KOPT-K1 (cell line): ENCODE measurements around the gene FCRLB.
"Not testable (repeated sequence)": the region's sequence is repeated elsewhere in the genome, so short reads cannot be mapped to it uniquely, and the experiment has no call there.

ENCODE experiments used
- H3K27ac ChIP-seq: fragments of 200-600 bp; sonication (generic); 2 replicates; pipeline ENCODE4 v1.5.1; 2016; ENCODE audit warnings: antibody characterized with exemption, mild to moderate bottlenecking, low read depth, low read length; ENCODE audit not compliant: poor library complexity, severe bottlenecking
- H3K36me3 ChIP-seq: fragments of 200-600 bp; sonication (generic); 2 replicates; pipeline ENCODE4 v1.5.1; 2017; ENCODE audit warnings: antibody characterized with exemption, mild to moderate bottlenecking, low read length, moderate library complexity; ENCODE audit not compliant: insufficient read depth
- H3K9me3 ChIP-seq: fragments of 200-600 bp; sonication (generic); 2 replicates; pipeline ENCODE4 v1.5.1; 2017; ENCODE audit warnings: antibody characterized with exemption, low read length, mild to moderate bottlenecking; ENCODE audit not compliant: insufficient read depth, poor library complexity, severe bottlenecking

FCRLB gene

GRCh38 chr1:161706482-161707347, 14.6 kb upstream of the FCRLB start, which contains the start of gene FCRLA:
FCRLA (plus strand) TSS chr1:161707229; CDS start chr1:161707265, 36 bp downstream.
- Histone ChIP-seq H3K9me3 (no peaks in the 10 kb centered on the region), H3K27ac (no peak within 1 kb of the TSS), H3K36me3 (no peaks in the 10 kb centered on the region)

- Histone ChIP-seq H3K9me3 (no peaks in the 10 kb centered on the region), H3K27ac (no peak overlapping the region), H3K36me3 (no peaks in the 10 kb centered on the region)
Measured at GRCh38 chr1:161707503-161707902, 13.8 kb upstream of the FCRLB start.

GRCh38 chr1:161709373-161709772, 12.0 kb upstream of the FCRLB start:
- Histone ChIP-seq H3K9me3 (no peaks in the 10 kb centered on the region), H3K36me3 (no peaks in the 10 kb centered on the region)

GRCh38 chr1:161710560-161710959, 10.8 kb upstream of the FCRLB start:
- Histone ChIP-seq H3K36me3 (no peaks in the 10 kb centered on the region), H3K9me3 (no peaks in the 10 kb centered on the region), H3K27ac (no peak overlapping the region)

More at GRCh38 chr1:161709373-161709772, 12.0 kb upstream of the FCRLB start:
- no peak overlapping the region for H3K27ac ChIP-seq

- Histone ChIP-seq H3K36me3 (no peaks in the 10 kb centered on the region), H3K27ac (no peak overlapping the region), H3K9me3 (no peaks in the 10 kb centered on the region)
Measured at GRCh38 chr1:161718559-161719324, 2.6 kb upstream of the FCRLB start.

- Histone ChIP-seq H3K27ac (no peak overlapping the region), H3K9me3 (no peaks in the 10 kb centered on the region), H3K36me3 (no peaks in the 10 kb centered on the region)
Measured at GRCh38 chr1:161719325-161719611, 2.1 kb upstream of the FCRLB start.

- Histone ChIP-seq H3K9me3 (no peaks in the 10 kb centered on the region), H3K27ac (no peak overlapping the region), H3K36me3 (no peaks in the 10 kb centered on the region)
Measured at GRCh38 chr1:161720422-161720821, 922 bp upstream of the FCRLB start.

GRCh38 chr1:161721738-161722343, 497 bp downstream of the FCRLB start:
- no peaks in the 10 kb centered on the region for H3K9me3 ChIP-seq
- no peaks in the 10 kb centered on the region for H3K36me3 ChIP-seq
- no peak overlapping the region for H3K27ac ChIP-seq

- H3K36me3 ChIP-seq: no peaks in the 10 kb centered on the region
- no peaks in the 10 kb centered on the region for H3K9me3 ChIP-seq
- no peak overlapping the region for H3K27ac ChIP-seq
Measured at GRCh38 chr1:161722406-161722805, 1.1 kb downstream of the FCRLB start.

- no peaks in the 10 kb centered on the region for H3K36me3 ChIP-seq
- H3K27ac ChIP-seq: no peak overlapping the region
- no peaks in the 10 kb centered on the region for H3K9me3 ChIP-seq
Measured at GRCh38 chr1:161723459-161724141, 2.3 kb downstream of the FCRLB start.

- not testable (repeated sequence) for H3K9me3 ChIP-seq, H3K27ac ChIP-seq, H3K36me3 ChIP-seq
Measured at GRCh38 chr1:161725258-161725907, 4.0 kb downstream of the FCRLB start.

- no peak overlapping the region for H3K27ac ChIP-seq
- no peaks in the 10 kb centered on the region for H3K9me3 ChIP-seq
- H3K36me3 ChIP-seq: no peaks in the 10 kb centered on the region
Measured at GRCh38 chr1:161725908-161726472, 4.6 kb downstream of the FCRLB start.

- Histone ChIP-seq H3K9me3 (no peaks in the 10 kb centered on the region), H3K36me3 (no peaks in the 10 kb centered on the region), H3K27ac (no peak overlapping the region)
Measured at GRCh38 chr1:161726473-161727255, 5.3 kb downstream of the FCRLB start.
